Kidney epithelial cell (primary cell): ENCODE data around the gene FRMPD3. TPM values are rescaled to one million over a fixed set of nuclear protein-coding genes. Genes with fewer than 3 reads are reported as not detected.

Source experiments
- DNase-seq: peaks from one replicate; pipeline ENCODE4 v3.0.0-alpha.2; 2010; ENCODE audit warnings: low read depth
- H3K27me3 ChIP-seq: 2 replicates; pipeline ENCODE4 v1.6.0; 2011; ENCODE audit warnings: low read length; ENCODE audit not compliant: control insufficient read depth, insufficient read depth
- H3K36me3 ChIP-seq: 2 replicates; pipeline ENCODE4 v1.5.1; 2011; ENCODE audit warnings: low read length; ENCODE audit not compliant: control insufficient read depth, insufficient read depth
- H3K4me3 ChIP-seq: 2 replicates; pipeline ENCODE4 v1.5.1; 2011; ENCODE audit warnings: low read depth, mild to moderate bottlenecking, control low read depth, low read length
- CTCF ChIP-seq: IDR thresholded peaks from 2 replicates; pipeline ENCODE4 v1.5.1; 2011; ENCODE audit warnings: mild to moderate bottlenecking, moderate library complexity, low read length, control low read depth, inconsistent platforms; ENCODE audit not compliant: insufficient read depth, poor library complexity, severe bottlenecking
- total RNA-seq: library from RNA; depleted of rRNA; stranded (reverse); fragments of >200 nt; gene quantifications from 2 replicates; pipeline ENCODE4 v1.2.3, GENCODE V29; 2015

The FRMPD3 gene
- 0.04 TPM in 1 of 2 replicates, not detected in the other for total RNA-seq

GRCh38 chrX:107448998-107449835 lies at the start of gene FRMPD3:
FRMPD3 (plus strand) TSS chrX:107449652; CDS start chrX:107526589, 76,937 bp downstream.
- TF ChIP-seq CTCF, result no peak
- Histone ChIP-seq H3K36me3 (no peaks in the 10 kb centered on the region), H3K27me3 (peaks cover 29% of the 10 kb centered on the region), H3K4me3 (peak within 1 kb of the TSS; percentile 38)
- no peak for DNase-seq

- DNase-seq, result no peak
- Histone ChIP-seq H3K36me3 (no peaks in the 10 kb centered on the region), H3K27me3 (peaks cover 2% of the 10 kb centered on the region), H3K4me3 (no peak overlapping the region)
- no peak for TF ChIP-seq CTCF
These were observed 28.9 kb upstream of the FRMPD3 start for GRCh38 chrX:107420571-107420970.

- no peak for DNase-seq
- Histone ChIP-seq H3K36me3 (no peaks in the 10 kb centered on the region), H3K4me3 (no peak overlapping the region), H3K27me3 (peaks cover 2% of the 10 kb centered on the region)
- no peak for TF ChIP-seq CTCF
These were observed 28.1 kb upstream of the FRMPD3 start for GRCh38 chrX:107421337-107421861.

GRCh38 chrX:107429090-107429489 lies 20.4 kb upstream of the FRMPD3 start:
- Histone ChIP-seq H3K4me3 (no peak overlapping the region), H3K36me3 (no peaks in the 10 kb centered on the region), H3K27me3 (no peaks in the 10 kb centered on the region)
- DNase-seq, result no peak
- TF ChIP-seq CTCF, result peak; percentile 21

- Histone ChIP-seq H3K36me3 (no peaks in the 10 kb centered on the region), H3K27me3 (peaks cover 18% of the 10 kb centered on the region), H3K4me3 (no peak overlapping the region)
- no peak for DNase-seq
- TF ChIP-seq CTCF, result no peak
These were observed 9.3 kb upstream of the FRMPD3 start for GRCh38 chrX:107440187-107440586.
